Fibroblast of the aortic adventitia (primary cell): Measurements from ENCODE around the gene ADD2. TPM values are rescaled to one million over a fixed set of nuclear protein-coding genes. Genes with fewer than 3 reads are reported as not detected.
A peak's percentile ranks its signal among the peaks of the same experiment; 100 is the strongest.

ENCODE experiments used
- DNase-seq: peaks from one replicate; pipeline ENCODE4 v3.0.0-alpha.2; 2010; ENCODE audit warnings: low read depth
- H3K4me3 ChIP-seq: 2 replicates; pipeline ENCODE4 v1.5.1; 2011; ENCODE audit warnings: low read depth, mild to moderate bottlenecking, control low read depth, low read length, moderate library complexity
- total RNA-seq: library from RNA; depleted of rRNA; stranded (reverse); fragments of >200 nt; gene quantifications from 2 replicates; pipeline ENCODE4 v1.2.3, GENCODE V29; 2012; ENCODE audit warnings: low replicate concordance
- TF ChIP-seq, protein P1 (sequence below): IDR thresholded peaks from 2 replicates; pipeline ENCODE4 v1.5.1; 2011; ENCODE audit warnings: mild to moderate bottlenecking, low read length, control low read depth, inconsistent platforms; ENCODE audit not compliant: insufficient read depth

The ADD2 gene
- total RNA-seq, 1 donor: 0.36 TPM

DNA sequence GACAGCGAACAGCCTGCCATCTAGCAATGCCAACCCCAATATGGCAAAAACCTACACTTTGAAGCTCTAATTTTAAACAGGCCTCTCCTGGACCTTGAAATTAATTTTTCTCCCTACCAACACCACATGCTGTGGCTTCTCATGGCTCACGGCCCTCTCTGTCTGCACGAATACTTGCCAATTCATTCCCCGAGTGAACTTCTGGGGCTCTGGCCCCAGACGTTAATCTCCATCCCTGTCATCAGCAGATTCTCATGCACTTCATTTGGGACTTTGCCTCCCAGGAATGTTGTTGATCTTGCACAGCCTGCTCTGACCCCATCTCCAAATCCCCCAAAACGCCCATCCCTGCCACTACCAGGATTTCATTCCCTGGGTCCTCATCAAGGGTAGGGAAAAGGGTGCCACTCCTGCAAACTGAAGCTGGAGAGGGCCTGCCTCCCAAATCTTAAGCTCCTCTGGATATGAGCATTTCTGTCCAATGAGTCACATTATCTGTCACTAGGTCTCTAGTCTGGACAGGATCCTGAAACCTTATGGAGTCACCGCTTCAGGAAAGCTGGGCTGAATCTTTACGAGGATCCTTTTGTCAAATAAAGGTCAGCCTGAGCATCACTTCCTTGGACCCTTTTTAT lies 12.0 kb upstream of the ADD2 start:
- no peak overlapping the region for H3K4me3 ChIP-seq
- DNase-seq: peak; percentile 37
- TF ChIP-seq, protein P1, sequence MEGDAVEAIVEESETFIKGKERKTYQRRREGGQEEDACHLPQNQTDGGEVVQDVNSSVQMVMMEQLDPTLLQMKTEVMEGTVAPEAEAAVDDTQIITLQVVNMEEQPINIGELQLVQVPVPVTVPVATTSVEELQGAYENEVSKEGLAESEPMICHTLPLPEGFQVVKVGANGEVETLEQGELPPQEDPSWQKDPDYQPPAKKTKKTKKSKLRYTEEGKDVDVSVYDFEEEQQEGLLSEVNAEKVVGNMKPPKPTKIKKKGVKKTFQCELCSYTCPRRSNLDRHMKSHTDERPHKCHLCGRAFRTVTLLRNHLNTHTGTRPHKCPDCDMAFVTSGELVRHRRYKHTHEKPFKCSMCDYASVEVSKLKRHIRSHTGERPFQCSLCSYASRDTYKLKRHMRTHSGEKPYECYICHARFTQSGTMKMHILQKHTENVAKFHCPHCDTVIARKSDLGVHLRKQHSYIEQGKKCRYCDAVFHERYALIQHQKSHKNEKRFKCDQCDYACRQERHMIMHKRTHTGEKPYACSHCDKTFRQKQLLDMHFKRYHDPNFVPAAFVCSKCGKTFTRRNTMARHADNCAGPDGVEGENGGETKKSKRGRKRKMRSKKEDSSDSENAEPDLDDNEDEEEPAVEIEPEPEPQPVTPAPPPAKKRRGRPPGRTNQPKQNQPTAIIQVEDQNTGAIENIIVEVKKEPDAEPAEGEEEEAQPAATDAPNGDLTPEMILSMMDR: no peak

DNA sequence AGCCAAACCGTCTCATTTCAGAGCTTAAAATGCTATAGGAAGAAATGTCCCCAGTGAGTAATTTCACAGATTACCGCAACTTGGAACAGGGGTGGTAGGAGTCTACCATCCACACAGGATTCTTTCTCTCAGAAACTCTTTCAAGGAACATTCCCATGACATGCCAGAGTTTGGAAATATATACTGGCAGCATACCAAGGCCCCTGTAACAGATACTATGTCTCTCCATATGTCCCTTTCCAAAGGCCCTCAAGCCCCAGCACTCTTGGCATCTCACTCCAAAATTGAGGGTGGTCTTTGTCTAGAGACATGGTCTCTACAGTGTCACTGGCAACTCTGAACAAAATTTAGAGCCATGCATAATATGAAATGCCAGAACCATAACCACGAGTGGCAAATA lies 11.5 kb upstream of the ADD2 start:
- no peak overlapping the region for H3K4me3 ChIP-seq
- peak; percentile 7 for DNase-seq
- TF ChIP-seq, protein P1: no peak

DNA sequence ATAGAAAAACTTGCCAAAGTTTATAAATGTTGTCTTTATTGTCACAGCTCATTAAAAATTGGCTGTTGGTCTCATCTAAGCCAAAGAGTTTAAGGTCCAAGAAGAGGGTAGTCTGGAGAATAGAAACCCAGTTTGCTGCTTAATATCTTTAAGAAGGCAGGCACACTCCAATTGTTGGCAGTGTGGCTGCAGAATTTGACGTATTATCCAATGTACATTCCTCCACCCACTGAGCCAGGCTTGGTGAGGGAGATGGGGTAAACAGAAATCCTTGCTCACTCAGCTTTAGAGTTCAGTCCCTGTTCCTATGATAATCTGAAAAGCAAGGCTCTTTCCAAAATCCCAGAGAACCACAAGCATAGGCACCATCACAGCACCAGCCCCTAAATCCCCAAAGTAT lies 10.7 kb upstream of the ADD2 start:
- peak; percentile 16 for DNase-seq
- TF ChIP-seq, protein P1: no peak
- no peak overlapping the region for H3K4me3 ChIP-seq

DNA sequence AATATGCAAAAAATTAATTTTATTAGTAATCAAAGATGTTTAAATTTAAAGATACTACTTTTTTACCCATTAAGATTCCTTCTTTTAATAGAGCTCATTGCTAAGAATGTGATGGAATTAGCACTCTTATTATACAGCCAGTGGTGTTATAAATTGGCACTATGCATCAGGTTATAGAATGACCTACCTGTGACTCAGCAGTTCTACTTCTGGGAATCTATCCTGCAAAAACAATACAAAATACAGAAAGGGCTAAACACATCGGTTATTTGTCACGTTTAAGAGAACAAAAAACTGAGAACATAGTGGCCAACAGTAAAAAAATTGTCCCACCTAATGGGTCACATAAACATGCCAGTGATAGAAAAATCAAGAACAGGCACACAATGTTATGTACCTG lies 9.4 kb upstream of the ADD2 start:
- peak; percentile 36 for DNase-seq
- no peak overlapping the region for H3K4me3 ChIP-seq
- TF ChIP-seq, protein P1: no peak

DNA sequence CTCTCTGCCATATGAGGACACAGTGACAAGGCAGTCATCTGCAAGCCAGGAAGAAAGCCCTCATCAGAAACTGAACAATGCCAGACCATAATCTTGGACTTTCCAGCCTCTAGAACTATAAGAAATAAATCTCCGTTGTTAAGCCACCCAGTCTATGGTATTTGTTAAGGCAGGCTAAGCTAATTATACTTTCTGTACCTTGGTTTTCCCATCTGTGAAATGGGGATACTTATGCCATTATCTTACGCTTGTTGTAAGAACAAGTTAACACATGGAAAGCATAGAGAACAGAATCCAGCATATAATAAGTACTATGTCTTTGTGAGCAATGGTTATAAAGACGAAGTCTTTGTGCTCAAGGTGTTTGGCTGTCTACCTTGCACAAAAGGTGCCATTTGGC lies 8.3 kb upstream of the ADD2 start:
- TF ChIP-seq, protein P1: no peak
- no peak for DNase-seq
- no peak overlapping the region for H3K4me3 ChIP-seq

DNA sequence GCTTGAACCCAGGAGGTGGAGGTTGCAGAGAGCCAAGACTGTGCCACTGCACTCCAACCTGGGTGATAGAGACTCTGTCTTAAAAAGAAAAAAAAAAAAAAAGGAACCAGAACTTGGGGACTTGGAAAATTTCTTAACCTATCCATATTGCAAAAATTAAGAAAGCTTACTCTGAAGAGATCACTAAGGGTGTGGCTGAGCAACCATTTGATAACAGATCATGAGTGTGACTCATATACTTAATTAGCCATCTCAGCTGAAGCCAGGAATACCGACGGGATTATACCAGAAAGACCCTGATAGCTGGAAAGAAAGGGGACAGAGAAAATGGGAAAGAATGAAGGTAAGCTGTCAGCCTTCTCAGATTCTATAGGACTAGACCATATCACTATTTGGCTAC lies 7.1 kb upstream of the ADD2 start:
- TF ChIP-seq, protein P1: no peak
- no peak overlapping the region for H3K4me3 ChIP-seq
- DNase-seq: no peak

DNA sequence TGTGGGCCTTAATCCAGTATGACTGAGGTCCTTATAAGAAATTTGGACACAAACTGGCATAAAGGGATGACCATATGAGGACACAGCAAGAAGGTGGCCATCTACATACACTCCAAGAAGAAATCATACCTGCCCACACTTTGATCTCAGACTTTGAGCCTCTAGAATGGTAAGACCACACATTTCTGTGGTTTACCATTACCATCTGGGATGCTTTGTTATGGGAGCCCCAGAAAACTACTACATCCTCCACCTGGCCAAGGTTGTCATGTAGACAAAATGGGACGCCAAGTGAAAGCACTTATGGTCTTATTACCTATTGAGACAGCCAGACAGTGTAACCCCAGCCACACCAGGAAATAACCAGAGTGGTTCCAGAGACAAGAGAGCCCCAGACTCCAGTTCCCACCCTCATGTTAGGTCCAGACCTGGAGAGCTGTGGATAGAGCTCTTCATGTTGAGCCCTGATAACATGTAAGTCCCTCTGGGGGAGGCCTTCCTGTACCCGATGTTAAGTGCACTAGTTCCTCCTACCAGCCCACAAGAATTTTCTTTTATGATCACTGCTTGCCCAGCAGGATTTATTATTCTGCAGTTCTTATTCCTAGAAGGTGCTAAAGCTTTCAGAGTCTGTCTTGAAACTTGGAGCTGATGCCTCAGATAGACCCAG lies 4.6 kb upstream of the ADD2 start:
- no peak for DNase-seq
- no peak overlapping the region for H3K4me3 ChIP-seq
- TF ChIP-seq, protein P1: no peak
